ENCODE data around the gene CDH4.

DNA sequence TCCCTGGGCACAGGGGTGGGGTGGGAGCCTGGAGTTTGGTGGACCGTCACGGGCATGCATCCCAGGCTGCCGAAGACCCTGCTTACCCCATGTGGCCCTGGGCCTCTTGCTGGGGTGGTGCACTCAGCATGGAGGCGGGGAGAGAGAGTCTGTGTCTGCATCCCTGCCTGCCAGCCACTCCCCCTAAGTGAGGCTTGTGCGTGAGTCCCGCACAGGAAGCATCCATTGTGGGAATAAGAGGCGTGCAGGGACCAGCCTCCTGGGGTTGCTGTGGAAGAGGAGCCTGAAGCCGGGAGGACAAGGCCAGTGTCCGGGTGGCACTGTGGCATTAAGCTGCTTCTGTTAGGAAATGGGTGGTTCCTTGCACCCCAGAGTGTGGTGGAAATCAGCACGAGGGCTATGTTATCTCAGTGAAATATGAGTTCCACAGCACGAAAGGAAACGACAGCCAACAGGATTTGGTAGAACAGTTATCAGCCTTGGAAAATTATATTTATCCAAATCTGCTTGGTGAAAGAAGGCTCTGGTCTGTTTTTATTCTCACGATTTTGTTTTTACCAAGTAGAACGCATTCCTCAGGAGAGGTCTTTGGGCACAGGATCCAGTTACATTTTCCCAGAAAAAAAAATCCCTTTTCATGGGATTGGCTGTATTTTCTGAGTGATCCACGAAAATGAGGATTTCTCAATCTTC lies 35.7 kb downstream of the CDH4 start:
- TF ChIP-seq, protein P1, sequence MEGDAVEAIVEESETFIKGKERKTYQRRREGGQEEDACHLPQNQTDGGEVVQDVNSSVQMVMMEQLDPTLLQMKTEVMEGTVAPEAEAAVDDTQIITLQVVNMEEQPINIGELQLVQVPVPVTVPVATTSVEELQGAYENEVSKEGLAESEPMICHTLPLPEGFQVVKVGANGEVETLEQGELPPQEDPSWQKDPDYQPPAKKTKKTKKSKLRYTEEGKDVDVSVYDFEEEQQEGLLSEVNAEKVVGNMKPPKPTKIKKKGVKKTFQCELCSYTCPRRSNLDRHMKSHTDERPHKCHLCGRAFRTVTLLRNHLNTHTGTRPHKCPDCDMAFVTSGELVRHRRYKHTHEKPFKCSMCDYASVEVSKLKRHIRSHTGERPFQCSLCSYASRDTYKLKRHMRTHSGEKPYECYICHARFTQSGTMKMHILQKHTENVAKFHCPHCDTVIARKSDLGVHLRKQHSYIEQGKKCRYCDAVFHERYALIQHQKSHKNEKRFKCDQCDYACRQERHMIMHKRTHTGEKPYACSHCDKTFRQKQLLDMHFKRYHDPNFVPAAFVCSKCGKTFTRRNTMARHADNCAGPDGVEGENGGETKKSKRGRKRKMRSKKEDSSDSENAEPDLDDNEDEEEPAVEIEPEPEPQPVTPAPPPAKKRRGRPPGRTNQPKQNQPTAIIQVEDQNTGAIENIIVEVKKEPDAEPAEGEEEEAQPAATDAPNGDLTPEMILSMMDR (IDR thresholded peaks at IDR 0.05) = no peak
- no peak for TF ChIP-seq POLR2AphosphoS5 (IDR thresholded peaks at IDR 0.05)
